Erythroblast (primary cell): Measurements from ENCODE around the gene CDH8.

Experiments
- GATA1 ChIP-seq: IDR thresholded peaks from 2 replicates; pipeline ENCODE4 v1.6.1; 2011; ENCODE audit warnings: low read depth, mild to moderate bottlenecking, control low read depth, low read length, moderate library complexity
- POLR2A ChIP-seq: IDR thresholded peaks from 2 replicates; pipeline ENCODE4 v1.6.1; 2011; ENCODE audit warnings: mild to moderate bottlenecking, low read length

DNA sequence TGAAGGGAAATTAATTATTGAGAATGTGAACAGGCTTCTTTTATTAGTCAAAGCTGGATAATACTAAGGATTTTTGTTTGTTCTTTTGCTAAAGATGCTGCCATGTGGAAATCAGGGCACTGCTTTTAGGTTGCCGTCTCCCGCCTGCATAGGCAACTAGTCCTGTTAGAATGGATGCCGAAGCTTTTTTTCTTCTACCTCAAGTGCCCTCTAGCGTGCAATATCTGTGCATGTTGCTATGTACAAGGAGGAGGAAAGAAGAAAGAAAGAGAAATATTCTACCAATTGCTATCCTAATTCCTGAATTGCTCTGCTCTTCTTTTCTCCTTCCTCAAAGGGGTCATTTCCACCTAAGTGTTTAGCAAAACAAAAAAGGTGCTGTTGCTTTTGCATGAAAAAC is 5.2 kb upstream of the CDH8 start:
- TF ChIP-seq POLR2A: no peak
- no peak for TF ChIP-seq GATA1
